Posterior vena cava (tissue), 2 donors: Measurements from ENCODE around the gene HDAC7. TPM values are rescaled to one million over a fixed set of nuclear protein-coding genes. Genes with fewer than 3 reads are reported as not detected.

Source experiments
- DNase-seq: peaks from one replicate; pipeline ENCODE4 v3.0.0-alpha.2; 2020; ENCODE audit warnings: low spot score
- intact Hi-C, 2 donors: fragments of 100-400 bp; cut with DNase I; formaldehyde crosslinking; loops; one replicate each; pipeline versions ENCODE4 v1.14.1 to v1.14.2; 2022 to 2023
- long read RNA-seq, 2 donors: library from polyadenylated mRNA; unstranded; transcript quantifications; one replicate each; pipeline ENCODE4 v2.0.0, GENCODE V29; 2020 to 2021
- total RNA-seq, 2 donors: library from RNA; stranded (reverse); fragmentation: NEBNext Ultra II Directional; extraction: Animal tissue kit (Norgen Biotek cat#: 25700); gene quantifications; one replicate each; pipeline ENCODE4 v1.2.1, GENCODE V29; 2021
- donor health status: DM: yes; HTN: yes; CAD: no.
- donor health status: DM: yes; HTN: yes; CAD: no.

Gene HDAC7
- 100 to 1,000 TPM; 111 to 126 TPM for total RNA-seq
- long read RNA-seq, donor 1, full-length matches to known transcripts = 1 of 72 reads
- long read RNA-seq, donor 1, partial matches to known transcripts = 58 of 72 reads
- long read RNA-seq, donor 1, other reads (novel, unspliced or antisense) = 13 of 72 reads
- long read RNA-seq, donor 2, partial matches to known transcripts = 112 of 128 reads
- long read RNA-seq, donor 2, other reads (novel, unspliced or antisense) = 16 of 128 reads

DNA sequence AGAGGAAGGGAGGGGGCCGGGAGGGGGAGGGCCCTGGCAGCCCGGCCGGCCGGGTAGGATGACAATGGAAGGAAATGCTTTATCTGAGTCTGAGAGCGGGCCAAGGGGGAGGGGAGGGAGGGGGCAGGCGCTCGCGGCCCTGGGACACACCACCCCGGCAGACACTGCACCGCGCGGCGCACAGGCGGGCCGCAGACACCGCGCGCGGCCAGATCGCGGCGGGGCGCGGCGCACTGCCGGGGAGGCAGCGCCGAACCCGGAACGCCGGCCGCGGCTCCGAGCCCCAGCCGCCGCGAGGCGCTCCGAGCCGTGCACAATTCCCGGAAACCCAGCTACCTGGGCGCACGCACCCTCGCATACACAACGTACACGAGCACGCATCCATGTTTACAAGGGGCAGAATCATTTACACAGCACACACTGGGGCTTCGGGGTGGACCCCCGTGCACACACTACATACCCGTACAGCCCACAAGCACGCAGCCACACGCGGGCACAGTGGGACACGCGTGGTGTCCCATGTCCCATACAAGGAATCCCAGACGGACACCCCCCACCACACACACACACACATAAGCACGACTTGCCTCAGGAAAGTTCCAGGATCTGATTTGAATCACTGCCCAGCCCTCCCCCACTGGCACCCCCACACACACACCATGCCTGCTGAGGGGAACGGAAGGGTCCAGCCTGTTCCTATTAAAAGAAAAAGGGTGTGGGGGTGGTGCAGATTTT, at the start of gene HDAC7:
HDAC7 (minus strand) TSS at position 8 of the 735 bp plus-strand sequence. CDS start 118 bp downstream, outside the sequence.
- intact Hi-C loops = no loop called here
- DNase-seq = peak; percentile 96

DNA sequence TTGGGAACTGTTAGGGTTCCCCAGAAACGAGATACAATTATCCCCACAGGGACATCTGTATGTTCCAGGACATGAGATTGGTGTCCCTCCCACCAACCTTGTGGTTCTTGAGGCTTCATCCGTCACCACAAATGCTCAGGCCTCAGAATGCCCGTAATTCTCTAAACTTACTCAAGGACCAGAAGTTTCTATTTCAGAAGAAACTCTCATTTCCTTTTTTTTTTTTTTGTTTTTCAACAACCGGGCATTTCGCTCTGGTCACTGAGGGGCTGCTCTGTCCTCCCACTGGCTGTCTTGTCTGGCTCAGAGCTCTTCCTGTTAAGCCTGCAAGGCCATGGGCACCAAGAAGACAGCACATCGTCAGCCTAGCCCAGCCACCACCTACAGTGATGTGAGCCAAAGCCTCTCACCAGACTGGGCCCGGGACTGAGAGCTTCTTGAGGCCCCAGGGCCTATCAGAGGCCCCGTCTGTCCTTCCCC, 48.9 kb upstream of the HDAC7 start:
- intact Hi-C loops = no loop called here
- DNase-seq = no peak

DNA sequence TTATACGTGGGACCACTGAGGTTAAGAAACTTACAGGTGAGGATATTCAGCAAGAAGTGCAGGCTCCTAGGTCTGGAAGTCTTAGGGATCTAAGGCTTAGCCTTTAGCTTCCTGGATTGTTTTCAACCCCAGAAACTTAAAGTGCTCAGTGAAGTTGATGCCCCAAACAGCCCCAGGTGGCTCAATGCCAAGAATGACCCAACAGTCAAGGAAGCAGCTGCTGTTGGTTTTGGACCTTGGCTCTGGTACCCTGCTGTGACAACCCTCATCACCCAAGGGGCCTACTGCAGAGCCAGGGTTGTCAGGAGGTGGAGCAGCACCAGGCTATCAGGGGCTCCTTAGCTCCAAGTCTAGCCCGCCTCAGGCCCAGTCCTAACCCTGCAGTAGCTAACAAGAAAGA, 48.3 kb upstream of the HDAC7 start:
- intact Hi-C loops = no loop called here

DNA sequence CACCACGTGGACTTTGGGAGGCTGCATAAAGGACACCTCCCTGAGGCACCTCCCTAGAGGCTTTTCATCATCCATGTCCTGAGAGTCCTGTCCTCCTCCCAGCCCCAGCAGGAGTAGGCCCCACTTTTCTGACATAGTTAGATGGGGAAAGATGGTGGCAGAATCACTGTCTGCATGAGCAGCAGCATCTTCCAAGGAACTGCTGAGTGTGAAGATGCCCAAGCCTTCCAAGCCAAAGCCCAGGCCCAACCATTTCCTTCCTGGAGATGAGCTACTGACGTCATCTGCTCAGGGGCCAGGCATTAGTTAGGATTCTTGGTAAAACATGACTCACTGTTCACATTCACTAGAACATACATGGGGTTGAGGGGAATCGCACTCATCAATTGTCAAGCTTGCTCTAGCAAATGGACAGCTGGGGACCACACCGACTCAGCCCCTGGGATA, 47.8 kb upstream of the HDAC7 start:
- peak; percentile 86 for DNase-seq
- intact Hi-C loops = no loop called here

More for the DNA sequence above, 48.3 kb upstream of the HDAC7 start:
- no peak for DNase-seq

DNA sequence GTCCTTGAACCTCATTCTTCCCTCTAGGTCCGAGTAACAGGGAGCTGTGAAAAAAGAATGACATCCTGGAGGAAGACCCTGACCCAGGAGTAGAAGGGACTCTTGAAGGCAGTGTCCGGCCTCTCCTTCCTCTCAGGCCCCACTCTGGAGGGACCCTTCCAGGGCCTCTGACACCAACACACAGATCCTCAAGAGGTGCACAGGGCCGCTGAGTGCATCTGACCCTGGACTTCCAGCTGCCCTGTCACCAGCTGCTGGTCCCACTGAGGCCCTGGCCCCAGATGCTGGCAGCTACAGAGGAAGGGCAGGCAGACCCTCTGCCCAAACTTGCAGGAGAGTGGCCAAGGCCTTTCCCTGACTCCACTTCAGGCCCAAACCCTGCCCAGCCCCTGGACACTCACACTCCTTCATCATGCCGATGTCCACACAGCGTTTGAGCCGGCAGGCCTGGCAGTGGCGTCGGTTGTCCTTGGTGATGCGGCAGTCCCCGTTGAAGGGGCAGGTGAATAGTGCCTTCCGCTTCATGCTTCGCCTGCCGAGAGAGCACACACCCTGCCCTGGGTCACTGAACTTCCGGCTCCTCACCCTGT, 45.0 kb upstream of the HDAC7 start:
- DNase-seq = no peak
- intact Hi-C loops = no loop called here

DNA sequence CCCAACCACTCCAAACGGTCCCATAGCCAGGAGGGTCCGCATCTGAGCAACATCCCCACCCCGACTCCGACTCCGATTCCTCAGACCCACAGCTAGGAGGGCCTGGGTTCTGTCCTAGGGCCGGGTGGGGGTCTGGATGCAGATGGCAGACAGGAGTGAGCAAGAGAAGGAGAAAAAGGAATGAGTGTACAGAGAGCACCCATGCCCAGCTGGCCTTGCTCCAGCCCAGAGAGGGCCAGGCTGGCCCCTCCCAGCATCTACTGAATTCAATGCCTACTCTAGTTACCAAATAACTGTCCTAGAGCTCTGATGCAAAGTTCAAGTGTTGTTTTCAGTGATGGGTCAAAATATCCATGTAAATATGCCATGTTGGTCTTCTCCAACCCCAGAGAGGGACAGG, 44.3 kb upstream of the HDAC7 start:
- intact Hi-C loops = no loop called here
- DNase-seq = no peak

DNA sequence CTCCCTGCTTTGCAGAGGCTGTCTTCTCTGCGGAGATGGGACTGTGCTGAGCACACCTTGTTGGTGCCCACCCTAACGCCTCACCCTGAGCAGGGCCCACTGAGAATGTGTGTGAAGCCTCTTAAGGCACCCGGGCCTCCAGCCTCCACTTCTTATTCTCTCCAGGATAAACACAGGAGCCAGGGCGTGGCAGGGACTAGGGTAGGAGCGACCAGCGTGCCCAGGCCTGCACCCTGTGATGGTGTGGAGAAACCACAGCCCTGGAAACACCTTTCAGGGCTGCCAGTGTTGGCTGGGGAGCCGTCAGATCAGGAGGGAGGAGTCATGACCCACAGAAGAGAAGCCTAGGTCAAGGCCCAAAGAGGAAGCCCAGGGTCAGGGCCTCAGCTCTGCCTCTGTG, 43.8 kb upstream of the HDAC7 start:
- intact Hi-C loops = no loop called here
- no peak for DNase-seq

DNA sequence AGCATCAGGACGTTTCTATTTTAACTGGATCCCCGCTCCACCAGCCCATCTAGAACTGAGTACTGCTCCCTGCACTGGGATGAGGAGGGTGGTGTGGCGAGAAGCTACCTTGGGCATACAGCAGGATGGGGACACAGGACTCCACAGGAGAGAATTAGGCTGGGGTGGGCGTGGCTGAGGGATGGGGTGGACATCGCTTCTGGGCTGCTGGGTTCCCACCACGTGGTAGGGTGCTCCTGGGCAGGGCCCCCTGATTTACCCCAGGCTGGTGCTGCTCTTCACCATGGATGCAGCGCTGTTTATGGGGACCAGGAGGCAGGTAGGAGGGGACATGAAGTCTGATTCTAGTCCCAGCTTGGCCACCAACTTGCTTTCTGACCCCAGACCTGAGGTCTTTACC, 43.2 kb upstream of the HDAC7 start:
- DNase-seq = no peak

DNA sequence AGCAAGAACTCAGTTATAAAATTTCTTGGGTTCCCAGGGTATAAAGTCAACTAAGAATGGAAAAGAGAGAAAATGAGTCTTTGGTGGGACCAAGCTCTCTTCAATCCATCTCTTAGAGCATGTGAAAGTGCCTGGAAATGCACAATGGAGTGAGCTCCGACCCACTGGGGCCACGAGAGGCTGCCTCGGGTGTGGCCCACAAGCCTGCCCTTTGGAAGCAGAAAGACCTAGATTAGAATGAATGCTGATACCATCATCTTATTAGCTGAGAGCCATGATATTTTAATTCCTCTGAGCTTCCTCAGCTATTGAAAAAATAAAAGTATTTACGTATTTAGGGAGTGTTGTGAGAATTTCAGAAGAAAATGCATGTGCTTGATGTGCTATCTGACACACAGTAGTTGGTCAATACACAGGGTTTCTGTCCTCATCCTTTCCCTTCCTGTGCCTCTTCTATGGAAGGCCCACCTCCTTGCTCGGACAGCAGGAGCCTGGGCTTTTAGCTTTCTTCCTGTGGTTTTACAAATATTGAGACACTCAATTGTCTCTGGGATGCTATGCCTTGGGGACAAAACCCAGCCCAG, 42.6 kb upstream of the HDAC7 start:
- DNase-seq = no peak
- intact Hi-C loops = loop anchor here in 1 of 2 donors (1.0 kb wide), 1 partner anchor 42 kb away; the partner anchor contains the start of gene VDR

More for the DNA sequence above, 43.2 kb upstream of the HDAC7 start:
- intact Hi-C loops = loop anchor here in 1 of 2 donors (1.0 kb wide), 1 partner anchor 41 kb away; the partner anchor contains the start of gene VDR

DNA sequence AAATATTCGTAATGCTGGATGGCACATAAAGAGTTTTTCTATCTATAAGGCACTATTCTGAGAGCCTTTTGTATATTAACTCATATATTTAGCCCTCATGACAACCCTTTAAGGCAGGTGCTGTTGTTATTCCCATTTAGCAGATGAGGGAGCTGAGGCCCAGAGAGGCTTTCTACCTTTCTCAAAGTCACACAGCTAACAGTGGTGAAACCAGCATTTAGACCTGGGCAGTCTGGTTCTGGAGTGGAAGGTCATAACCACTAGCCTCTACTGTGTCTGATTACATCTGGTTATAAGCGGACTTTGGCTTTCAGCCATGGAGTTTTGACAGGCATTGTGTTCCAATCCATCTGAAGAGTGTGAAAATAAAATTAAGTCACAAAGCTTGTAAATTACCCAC, 41.2 kb upstream of the HDAC7 start:
- intact Hi-C loops = no loop called here
- no peak for DNase-seq

DNA sequence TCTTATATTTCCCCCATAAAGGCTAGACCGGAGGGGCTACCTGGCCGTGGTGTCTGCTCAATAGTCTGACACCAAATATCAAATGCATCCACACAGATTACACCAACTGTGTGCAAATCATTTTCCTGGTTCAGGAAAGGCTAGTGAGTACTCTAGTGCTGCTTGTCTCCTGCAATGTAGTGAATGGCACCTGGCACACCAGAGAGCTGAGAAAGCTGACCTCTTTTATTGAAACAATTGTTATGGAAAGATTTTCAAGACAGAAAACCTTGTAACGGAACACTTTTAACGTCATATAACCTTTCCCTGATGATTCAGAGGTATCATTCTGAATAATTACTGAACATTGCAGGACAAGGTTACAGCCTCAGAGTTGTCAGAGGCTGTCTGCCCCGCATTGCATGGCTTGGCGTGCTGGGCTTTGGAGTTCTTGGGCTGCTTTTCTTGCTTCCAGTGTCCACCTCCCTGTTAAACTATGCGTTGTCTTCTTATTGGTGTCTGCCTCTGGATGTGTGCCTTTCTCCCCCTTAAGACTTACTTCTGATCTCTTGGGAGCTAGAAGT, 40.7 kb upstream of the HDAC7 start:
- intact Hi-C loops = no loop called here
- DNase-seq = no peak

DNA sequence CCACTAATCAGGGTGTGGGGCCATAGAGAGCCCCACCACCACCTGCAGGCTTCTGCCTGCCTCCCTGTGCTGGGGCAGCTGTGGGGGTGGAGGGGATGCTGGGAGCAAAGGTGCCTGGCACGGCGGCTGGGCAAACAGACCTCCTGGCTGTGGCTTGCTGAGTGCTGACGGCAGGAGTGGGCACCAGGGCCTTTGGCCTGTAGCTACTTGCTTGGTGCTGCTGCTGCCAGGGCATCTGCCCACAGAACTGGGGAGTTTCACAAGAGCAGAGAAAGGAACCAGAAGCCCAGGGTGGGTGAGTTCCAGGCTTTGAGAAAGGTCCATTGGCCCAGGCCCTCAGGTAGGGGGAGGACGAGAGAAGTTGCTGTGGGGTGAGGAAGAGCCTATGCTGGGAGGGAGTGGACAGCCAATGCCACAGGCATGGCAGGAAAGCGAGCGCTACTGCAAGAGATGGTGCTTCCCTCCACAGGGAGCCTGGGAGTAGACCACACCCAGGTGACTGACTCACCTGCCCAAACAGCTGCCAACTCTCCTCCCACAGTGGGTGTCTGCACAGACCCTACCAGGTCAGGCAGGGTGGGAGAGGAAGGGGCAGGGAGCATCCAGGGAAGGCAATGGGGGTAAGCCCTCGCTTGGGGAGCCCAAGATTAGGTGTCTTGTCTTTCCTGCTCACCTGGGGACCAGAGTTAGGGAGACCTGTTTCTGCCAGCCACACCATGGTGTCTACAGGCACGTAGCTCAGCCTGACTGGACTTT, 39.0 kb upstream of the HDAC7 start:
- intact Hi-C loops = no loop called here
- peak; percentile 67 for DNase-seq

DNA sequence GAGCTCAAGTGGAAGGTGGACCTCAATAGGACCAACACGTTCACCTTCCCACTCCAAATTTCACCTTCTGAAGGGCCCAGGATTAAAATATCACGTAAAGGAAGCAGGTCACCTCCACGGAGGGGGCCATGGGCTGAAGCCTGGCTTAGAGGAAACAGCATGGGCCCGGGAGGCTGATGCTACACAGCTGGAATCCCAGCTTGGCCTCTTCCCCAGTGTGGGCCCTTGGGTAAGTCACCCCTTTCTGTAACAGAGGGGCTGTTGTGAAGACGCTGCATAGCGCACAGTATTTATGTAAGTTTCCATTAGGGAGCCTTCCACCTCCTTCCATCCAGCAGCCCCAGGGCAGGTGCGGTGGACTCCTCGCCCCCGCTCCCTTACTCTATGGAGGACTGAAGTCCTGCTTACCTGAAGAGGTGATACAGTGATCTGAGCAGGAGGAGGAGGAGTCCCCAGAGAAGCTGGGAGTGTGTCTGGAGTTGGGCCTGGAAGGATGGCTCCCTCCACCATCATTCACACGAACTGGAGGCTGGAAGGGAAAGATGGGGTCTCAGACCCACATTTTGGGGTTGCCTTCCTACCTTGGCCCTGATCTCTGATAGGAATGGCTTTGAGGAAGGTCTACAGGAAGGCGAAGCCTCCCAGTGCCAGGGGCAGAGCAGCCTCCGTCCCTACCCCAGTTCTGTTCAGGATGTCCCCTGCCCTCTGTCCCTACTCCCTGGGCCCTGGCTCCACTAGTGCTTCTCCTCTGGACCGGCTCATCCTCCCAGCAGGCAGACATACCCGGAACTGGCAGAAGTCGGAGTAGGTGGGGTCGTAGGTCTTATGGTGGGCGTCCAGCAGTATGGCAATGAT, 37.2 kb upstream of the HDAC7 start:
- intact Hi-C loops = no loop called here

DNA sequence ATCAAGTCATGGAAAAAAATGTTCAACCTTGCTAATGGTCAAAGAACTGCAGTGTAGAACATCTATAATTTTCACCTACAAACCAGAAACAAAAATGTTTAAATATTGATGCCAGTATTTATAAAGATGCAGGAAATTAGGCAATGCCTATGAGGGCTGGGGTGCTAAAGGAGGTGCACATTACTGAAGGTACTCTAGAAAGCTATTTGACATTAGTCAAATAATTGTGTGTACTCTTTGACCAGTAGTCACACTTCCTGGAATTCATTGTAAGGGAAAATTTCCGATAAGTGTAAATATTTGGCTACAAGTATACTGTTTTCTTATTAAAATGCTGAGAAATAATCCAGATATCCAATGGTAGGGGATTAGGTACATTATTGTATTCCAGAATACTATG, 36.4 kb upstream of the HDAC7 start:
- intact Hi-C loops = no loop called here
- DNase-seq = no peak

More for the DNA sequence above, 37.2 kb upstream of the HDAC7 start:
- peak; percentile 65 for DNase-seq

DNA sequence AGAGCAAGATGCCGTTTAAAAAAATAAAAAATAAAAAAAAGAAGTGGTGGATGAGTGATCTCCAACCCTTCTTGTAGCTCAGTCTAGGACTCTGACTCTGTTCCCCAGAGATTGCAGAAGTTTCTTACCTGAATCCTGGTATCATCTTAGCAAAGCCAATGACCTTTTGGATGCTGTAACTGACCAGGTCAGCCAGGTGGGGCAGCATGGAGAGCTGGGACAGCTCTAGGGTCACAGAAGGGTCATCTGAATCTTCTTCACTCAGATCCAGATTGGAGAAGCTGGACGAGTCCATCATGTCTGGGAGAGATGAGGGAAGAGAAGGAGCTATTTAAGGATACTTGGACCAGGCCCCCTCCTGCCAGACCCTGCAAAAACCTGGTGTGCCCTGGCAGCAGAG, 35.8 kb upstream of the HDAC7 start:
- no peak for DNase-seq
- intact Hi-C loops = no loop called here

DNA sequence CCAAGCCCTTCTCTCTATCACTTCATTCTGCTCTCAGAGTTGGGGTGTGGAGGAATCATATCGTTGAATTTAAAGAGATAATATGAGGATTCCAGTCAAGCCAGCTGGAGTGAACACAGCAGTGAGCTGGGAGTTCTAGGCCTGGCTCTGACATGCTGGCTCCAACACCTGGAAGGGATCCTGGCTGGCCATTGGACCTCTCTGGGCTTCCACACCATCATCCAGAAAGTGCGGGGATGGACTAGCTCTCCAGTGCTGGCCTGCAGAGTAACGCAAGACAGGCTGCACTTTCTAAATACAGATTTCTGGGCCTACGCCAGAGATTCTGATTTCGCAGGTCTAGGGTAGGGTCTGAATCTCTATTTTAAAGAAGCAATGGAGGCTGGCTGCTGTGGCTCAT, 34.8 kb upstream of the HDAC7 start:
- intact Hi-C loops = no loop called here
- DNase-seq = peak; percentile 70

DNA sequence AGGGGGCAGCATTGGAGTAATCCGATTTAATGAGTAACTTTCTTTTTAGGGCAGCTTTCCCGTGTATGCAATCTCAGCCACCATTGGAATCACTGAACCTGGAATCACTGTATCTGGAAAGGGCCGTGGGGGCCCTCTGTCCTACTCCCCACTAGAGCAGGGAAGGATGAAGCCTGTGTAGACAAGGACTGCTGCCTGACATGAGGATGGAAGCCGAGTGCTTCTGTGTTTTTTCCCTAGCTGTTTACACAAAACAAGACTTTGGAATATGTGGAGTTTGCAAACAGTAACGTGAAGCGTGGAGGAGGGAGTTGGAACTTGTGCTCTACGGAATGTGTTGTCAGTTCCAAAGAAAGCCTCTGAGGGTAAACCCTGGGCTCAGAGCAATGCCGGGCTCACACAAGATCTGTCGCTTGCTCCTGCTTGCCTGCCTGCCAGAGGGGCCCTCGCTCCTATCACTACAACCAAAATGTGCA, 32.4 kb upstream of the HDAC7 start:
- intact Hi-C loops = no loop called here
- DNase-seq = no peak
